Activated B cell treated with CpG ODN at 0.5 μM for 24 hours (primary cell): Measurements from ENCODE around the gene SPATS2L. TPM values are rescaled to one million over a fixed set of nuclear protein-coding genes. Genes with fewer than 3 reads are reported as not detected.

Source experiments
- ATAC-seq: fragments of 200-7000 bp; cut with Tn5 transposase; one replicate; pipeline ENCODE4 v1.10.0; 2021; ENCODE audit warnings: low read depth, mild to moderate bottlenecking, moderate library complexity
- CTCF ChIA-PET: fragments of 350-600 bp; sonication (Branson Sonifier 250); formaldehyde crosslinking; loops from one replicate; lab custom pipeline; 2021; ENCODE audit warnings: antibody characterized with exemption; lab: Charles Lee
- POLR2A ChIA-PET: fragments of 350-600 bp; sonication (Branson Sonifier 250); formaldehyde crosslinking; loops from one replicate; lab custom pipeline; 2021; ENCODE audit warnings: antibody characterized with exemption; lab: Charles Lee
- DNase-seq: peaks from one replicate; pipeline ENCODE4 v3.0.0; 2022
- H3K27ac Mint-ChIP-seq: one replicate; pipeline ENCODE4 v1.8.0; 2020; ENCODE audit warnings: mixed read lengths
- H3K27me3 Mint-ChIP-seq: one replicate; pipeline ENCODE4 v1.8.0; 2021; ENCODE audit warnings: mixed read lengths
- H3K36me3 Mint-ChIP-seq: one replicate; pipeline ENCODE4 v1.8.0; 2021; ENCODE audit warnings: low read depth, mixed read lengths
- H3K4me1 Mint-ChIP-seq: one replicate; pipeline ENCODE4 v1.8.0; 2021; ENCODE audit warnings: mixed read lengths
- H3K4me3 Mint-ChIP-seq: one replicate; pipeline ENCODE4 v1.8.0; 2020; ENCODE audit warnings: mild to moderate bottlenecking, mixed read lengths
- H3K9me3 Mint-ChIP-seq: one replicate; pipeline ENCODE4 v1.8.0; 2020; ENCODE audit warnings: mixed read lengths
- intact Hi-C: fragments of 100-400 bp; cut with micrococcal nuclease; formaldehyde crosslinking; loops from one replicate; pipeline ENCODE4 v1.15.1; 2024
- total RNA-seq: library from RNA; stranded (reverse); gene quantifications from 2 replicates; pipeline ENCODE4 v1.2.3, GENCODE V29; 2022
- TF ChIP-seq, protein P1 (sequence below): fragments of 200-600 bp; IDR thresholded peaks from one replicate; pipeline ENCODE4 v1.8.0; 2022; ENCODE audit warnings: antibody characterized with exemption, mild to moderate bottlenecking

Gene SPATS2L
- total RNA-seq, 1 donor from 2014 or later, result 0.64 TPM

DNA sequence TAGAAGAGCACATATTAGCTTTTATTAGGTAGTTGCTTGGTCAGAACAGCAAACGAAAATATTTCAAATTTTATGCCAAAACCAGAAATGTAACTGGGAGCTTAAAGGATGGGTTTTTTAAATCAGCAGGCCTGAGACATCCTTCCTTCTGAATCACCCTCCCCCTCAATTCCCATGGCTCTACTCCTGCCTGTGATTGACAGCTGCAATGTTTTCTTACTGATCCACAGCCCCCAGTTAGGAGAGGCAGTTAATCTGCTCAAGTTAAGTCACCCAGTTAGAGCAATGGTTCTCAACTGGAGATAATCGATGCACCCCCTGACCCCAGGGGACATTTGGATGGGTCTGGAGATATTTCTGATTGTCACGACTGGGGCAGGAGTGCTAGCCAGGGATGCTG, 178.4 kb downstream of the SPATS2L start:
- no peak for ATAC-seq
- ChIA-PET POLR2A (no interaction called here), CTCF (interaction anchor here (1.2 to 2.7 kb wide), 2 partner anchors 24 to 505 kb away, joined by 3 to 11 read pairs; partner anchors contain the start of gene KCTD18)
- TF ChIP-seq, protein P1, sequence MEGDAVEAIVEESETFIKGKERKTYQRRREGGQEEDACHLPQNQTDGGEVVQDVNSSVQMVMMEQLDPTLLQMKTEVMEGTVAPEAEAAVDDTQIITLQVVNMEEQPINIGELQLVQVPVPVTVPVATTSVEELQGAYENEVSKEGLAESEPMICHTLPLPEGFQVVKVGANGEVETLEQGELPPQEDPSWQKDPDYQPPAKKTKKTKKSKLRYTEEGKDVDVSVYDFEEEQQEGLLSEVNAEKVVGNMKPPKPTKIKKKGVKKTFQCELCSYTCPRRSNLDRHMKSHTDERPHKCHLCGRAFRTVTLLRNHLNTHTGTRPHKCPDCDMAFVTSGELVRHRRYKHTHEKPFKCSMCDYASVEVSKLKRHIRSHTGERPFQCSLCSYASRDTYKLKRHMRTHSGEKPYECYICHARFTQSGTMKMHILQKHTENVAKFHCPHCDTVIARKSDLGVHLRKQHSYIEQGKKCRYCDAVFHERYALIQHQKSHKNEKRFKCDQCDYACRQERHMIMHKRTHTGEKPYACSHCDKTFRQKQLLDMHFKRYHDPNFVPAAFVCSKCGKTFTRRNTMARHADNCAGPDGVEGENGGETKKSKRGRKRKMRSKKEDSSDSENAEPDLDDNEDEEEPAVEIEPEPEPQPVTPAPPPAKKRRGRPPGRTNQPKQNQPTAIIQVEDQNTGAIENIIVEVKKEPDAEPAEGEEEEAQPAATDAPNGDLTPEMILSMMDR, result no peak
- DNase-seq, result no peak
- H3K4me1 Mint-ChIP-seq, result no peaks in the 10 kb centered on the region
- intact Hi-C loops, result no loop called here
- no peak overlapping the region for H3K4me3 Mint-ChIP-seq
- H3K36me3 Mint-ChIP-seq, result peaks cover 10% of the 10 kb centered on the region
- H3K27me3 Mint-ChIP-seq, result peaks cover 8% of the 10 kb centered on the region
- H3K27ac Mint-ChIP-seq, result no peak overlapping the region
- no peaks in the 10 kb centered on the region for H3K9me3 Mint-ChIP-seq

DNA sequence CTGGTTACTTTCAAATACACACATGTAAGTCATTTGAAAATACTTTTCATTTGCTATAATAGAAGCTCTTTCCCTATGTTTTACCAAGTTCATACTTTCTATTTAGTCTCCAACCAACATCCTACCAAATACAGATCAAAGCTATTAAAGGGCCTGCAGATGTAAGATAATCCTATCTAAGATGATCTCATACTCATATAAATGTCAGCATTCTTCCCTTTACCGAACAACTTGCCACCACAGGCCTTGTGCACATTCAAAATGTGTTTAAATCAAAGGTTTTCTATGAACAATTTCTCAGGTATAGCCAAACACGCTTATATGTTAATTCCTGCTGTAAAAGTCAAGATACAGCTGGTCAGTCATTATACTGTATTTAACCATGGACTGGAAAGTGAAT, 180.0 kb downstream of the SPATS2L start:
- DNase-seq (no peak), ATAC-seq (no peak)
- H3K9me3 Mint-ChIP-seq, result no peaks in the 10 kb centered on the region
- peaks cover 8% of the 10 kb centered on the region for H3K27me3 Mint-ChIP-seq
- CTCF ChIA-PET, result interaction anchor here (1.1 to 1.7 kb wide), 2 partner anchors 506 to 513 kb away, joined by 3 to 5 read pairs; no protein-coding TSS in a partner anchor
- POLR2A ChIA-PET, result no interaction called here
- intact Hi-C loops, result no loop called here
- no peak overlapping the region for H3K4me3 Mint-ChIP-seq
- H3K36me3 Mint-ChIP-seq, result peaks cover 25% of the 10 kb centered on the region
- TF ChIP-seq, protein P1, result no peak
- no peak overlapping the region for H3K27ac Mint-ChIP-seq
- H3K4me1 Mint-ChIP-seq, result no peaks in the 10 kb centered on the region

DNA sequence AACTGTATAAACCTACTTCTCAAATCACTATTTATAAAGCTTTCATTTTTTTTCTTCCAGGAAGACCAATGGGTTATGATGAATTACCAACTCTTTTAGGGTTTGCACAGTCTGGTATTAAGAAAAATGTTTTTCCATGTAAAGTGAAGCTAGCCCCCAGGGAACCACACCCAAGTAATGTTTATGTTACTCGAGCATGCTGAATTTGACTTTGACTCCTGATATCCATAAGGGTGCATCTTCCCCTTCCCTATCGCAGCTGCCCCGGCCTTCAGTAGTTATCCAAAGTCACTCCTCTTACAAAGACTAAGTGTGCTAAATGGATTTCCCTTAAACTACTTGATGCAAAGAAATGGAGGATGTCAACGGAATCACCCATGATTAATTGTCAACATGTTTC, 181.7 kb downstream of the SPATS2L start:
- intact Hi-C loops, result no loop called here
- H3K4me1 Mint-ChIP-seq, result no peaks in the 10 kb centered on the region
- no peak overlapping the region for H3K4me3 Mint-ChIP-seq
- CTCF ChIA-PET, result no interaction called here
- POLR2A ChIA-PET, result no interaction called here
- no peak overlapping the region for H3K27ac Mint-ChIP-seq
- H3K36me3 Mint-ChIP-seq, result peaks cover 41% of the 10 kb centered on the region
- TF ChIP-seq, protein P1, result no peak
- H3K9me3 Mint-ChIP-seq, result no peaks in the 10 kb centered on the region
- ATAC-seq, result no peak
- peaks cover 6% of the 10 kb centered on the region for H3K27me3 Mint-ChIP-seq
- no peak for DNase-seq

DNA sequence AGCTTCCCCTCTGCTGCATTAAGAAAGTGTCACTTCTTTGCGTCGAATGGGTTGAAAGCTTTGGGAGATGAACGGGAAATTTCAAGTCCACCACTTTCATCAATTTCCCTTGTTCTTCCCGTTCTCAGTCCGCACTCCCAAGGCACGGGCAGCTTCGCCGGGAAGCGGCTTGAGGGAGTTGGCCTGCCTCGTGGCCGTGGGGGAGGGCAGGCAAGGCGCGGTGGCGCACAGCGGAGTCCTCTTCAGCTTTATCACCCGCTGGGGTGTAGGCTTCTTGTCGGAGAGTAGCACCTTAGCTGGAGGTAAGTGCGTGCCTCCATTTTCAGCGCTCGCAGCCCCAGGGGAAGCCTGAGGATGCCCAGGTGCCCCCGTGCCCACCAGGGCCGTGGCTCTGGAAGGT, 183.5 kb downstream of the SPATS2L start:
- ChIA-PET CTCF (no interaction called here), POLR2A (no interaction called here)
- Mint-ChIP-seq H3K27ac (no peak overlapping the region), H3K4me1 (no peaks in the 10 kb centered on the region), H3K4me3 (no peak overlapping the region), H3K9me3 (no peaks in the 10 kb centered on the region), H3K27me3 (no peaks in the 10 kb centered on the region), H3K36me3 (peaks cover 58% of the 10 kb centered on the region)
- intact Hi-C loops, result no loop called here
- ATAC-seq (no peak), DNase-seq (no peak)
- TF ChIP-seq, protein P1, result no peak

DNA sequence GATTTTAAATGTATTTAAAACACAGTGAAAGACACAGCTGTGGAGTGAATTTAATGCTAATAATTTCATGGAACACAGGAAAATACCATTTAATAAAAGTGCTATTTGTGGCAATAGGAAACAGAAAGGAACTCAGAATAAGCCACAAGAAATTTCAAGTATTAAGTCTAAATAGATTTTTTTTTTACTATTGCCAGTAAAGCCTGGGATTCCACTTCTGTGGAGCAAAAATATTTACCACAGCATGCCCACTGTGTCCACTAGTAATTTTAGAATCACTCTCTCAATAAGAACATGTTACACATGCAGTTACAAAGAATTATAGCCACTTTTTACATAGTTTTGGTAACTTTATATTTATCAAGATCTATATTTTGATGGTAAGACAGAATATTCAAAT, 186.2 kb downstream of the SPATS2L start:
- Mint-ChIP-seq H3K9me3 (no peaks in the 10 kb centered on the region), H3K27ac (no peak overlapping the region), H3K27me3 (no peaks in the 10 kb centered on the region), H3K4me3 (no peak overlapping the region), H3K36me3 (peaks cover 79% of the 10 kb centered on the region), H3K4me1 (no peaks in the 10 kb centered on the region)
- CTCF ChIA-PET, result no interaction called here
- DNase-seq, result no peak
- POLR2A ChIA-PET, result no interaction called here
- TF ChIP-seq, protein P1, result no peak
- ATAC-seq, result no peak
- intact Hi-C loops, result no loop called here
